CD1c-positive myeloid dendritic cell (primary cell): ENCODE results near the gene AK2.
"Not testable (repeated sequence)": the region's sequence is repeated elsewhere in the genome, so short reads cannot be mapped to it uniquely, and the experiment has no call there.

ENCODE experiments used
- DNase-seq: peaks from one replicate; pipeline ENCODE4 v3.0.0-alpha.2; 2016; ENCODE audit errors: extremely low spot score

The AK2 gene

GRCh38 chr1:33036526-33037503, at the start of gene AK2:
Gene AK2, minus strand, starts transcription at chr1:33036883. Its CDS starts 55 bp downstream, at chr1:33036828.
- peak; percentile 97 for DNase-seq

DNA sequence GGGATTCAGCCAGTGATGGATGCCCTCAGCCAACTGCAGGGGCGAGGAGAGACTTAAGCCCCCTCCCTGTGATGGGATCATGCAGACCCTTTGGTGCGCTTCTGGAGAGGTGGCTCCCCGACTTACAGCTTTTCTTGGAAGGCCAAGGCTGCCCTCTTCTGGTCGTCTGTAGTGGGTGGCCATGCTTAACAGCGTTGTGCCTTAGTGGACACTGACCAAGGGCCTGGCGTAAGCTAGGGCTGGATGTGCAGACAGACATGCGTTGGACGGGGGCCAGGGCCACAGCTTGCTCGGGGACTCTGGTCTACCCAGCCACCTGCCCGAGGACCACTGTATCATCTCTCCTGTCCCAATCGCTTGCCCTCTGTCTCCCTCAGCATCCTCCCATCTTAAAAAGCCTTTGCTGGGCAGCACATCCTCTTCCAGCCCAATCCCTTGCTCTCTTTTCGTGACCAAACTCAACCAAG, 49.7 kb upstream of the AK2 start:
- peak; percentile 72 for DNase-seq

DNA sequence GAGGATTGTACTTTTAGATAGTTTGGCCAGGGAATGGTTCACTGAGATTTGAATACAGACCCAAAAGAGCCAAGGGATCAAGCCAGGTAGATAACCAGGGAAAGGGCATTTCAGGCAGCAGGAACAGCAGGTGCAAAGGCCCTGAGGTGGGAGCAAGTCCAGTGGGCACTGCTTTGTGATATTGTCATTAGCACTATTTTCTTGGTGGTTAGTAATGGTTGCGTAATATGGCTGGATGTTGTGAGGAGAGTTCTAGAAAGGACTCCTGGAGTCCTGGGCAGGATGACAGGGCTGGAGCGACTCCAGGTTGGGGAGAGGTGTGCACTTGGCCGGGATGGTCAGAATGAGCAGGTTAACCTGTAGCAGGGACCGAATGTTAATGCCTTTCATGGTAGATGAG, 48.6 kb upstream of the AK2 start:
- DNase-seq: no peak

GRCh38 chr1:33082575-33083108, 46.0 kb upstream of the AK2 start:
- no peak for DNase-seq

DNA sequence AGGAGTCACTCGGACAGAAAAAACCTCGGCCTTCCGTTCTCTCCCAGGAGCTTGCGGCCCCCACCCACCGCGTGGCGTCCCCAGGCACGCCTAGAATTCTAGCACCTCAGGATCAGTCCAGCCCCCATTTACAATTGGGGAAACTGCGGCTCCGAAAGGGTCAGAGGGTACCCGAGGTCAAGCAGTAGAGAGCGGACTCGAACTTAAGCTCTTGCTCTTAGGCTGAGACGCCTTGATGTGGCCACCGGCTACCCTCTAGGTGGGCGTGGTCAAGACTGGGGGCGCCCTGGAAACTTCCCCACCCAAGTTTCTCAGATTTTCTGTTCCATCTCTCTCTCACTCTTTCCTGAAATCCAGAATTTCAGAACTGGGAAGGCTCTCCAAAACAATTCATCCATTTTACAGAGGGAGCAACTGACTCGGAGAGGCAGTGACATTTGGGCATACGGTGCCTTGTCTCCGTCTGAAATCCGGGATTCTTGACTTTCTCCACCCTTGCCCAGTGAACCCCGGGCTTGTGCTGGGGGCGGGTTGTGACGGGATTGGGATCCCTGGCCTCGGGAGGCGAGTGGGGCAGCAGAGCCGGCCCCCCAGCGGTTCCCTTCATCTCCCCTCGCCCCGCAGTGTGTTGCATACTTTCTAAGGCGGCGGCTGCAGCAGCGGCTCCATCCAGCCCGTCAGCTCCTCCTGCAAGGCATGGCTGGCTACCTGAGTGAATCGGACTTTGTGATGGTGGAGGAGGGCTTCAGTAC, 45.0 kb upstream of the AK2 start:
- no peak for DNase-seq

DNA sequence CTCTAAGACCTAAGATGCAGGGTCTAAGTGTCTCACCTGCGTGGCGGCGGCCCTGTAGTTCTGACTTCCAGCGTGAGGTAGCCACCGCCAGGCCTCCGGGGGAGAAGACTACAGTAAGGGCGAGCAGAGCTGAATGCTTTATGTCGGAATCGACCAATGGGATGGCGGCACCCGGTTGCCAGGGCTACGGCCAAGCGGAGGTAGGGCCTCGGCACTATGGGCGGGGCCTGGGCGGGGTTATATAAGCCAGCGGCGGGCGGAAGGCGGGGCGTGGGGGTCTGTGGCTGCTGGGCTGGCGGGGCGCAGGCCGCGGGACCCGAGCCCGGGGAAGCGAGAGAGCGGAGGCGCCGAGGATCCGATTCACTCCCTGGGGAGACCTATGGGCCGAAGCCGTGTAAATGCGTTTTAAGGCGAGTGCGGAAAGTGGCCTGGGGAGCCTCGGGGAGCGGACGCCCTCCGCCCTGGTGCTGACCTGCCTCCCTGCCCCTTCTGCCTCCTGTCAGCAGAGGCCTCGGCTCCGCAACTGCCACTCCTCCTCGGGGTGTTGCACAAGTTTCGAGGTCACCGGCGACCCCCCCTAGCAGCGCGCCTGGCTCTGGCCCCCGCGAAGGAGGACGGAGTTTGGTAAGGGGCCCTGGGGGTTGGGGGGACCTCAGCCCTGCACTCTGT, 44.3 kb upstream of the AK2 start, which contains the start of gene AZIN2:
Gene AZIN2, plus strand, starts transcription at position 269 of the 669 bp plus-strand sequence. CDS start 1,097 bp downstream, outside the sequence.
- peak; percentile 96 for DNase-seq

DNA sequence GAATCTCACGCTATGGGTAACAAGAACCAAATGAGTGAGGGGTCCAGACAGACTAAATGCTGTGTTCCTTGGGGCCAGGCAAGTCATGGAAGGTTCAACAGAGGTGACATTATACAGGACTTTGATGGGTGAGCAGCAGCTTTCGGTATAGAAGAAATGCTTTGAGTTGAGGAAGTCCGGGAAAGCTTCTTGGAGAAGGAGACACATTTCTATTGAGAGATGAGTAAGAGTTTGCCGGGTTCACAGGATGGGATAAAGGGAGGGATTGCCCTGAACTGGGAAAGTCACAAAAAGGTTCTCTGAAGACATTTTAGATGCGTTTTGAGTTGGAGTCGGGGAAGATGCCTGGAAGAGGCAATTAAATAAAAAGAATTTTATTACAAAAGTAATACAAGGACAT, 43.7 kb upstream of the AK2 start:
- DNase-seq: no peak

DNA sequence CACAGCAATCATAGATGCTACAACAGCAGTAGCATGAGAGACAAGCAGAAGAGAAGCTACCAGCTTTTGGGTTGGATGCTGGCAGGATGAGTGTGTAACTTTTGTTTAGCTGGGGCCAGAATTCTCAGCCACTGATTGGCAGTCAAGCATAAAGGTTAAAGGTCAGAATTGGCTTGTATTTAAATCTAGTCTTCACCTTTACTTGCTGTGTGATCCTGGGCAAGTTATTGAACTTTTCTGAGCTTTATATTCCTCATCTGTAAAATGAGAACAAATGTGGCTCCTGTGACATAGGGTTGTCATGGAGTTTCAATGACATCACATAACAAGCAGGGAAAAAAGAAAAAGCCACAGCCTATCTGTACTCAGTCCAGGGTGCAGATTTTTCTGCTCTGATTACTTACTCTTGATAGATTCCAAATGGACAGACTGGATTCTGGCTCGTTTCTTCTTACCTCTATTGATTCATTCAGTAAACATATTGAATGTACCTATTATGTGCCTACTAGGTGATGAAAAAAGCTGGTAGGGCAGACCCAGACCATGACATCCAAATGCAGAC, 41.4 kb upstream of the AK2 start:
- no peak for DNase-seq

DNA sequence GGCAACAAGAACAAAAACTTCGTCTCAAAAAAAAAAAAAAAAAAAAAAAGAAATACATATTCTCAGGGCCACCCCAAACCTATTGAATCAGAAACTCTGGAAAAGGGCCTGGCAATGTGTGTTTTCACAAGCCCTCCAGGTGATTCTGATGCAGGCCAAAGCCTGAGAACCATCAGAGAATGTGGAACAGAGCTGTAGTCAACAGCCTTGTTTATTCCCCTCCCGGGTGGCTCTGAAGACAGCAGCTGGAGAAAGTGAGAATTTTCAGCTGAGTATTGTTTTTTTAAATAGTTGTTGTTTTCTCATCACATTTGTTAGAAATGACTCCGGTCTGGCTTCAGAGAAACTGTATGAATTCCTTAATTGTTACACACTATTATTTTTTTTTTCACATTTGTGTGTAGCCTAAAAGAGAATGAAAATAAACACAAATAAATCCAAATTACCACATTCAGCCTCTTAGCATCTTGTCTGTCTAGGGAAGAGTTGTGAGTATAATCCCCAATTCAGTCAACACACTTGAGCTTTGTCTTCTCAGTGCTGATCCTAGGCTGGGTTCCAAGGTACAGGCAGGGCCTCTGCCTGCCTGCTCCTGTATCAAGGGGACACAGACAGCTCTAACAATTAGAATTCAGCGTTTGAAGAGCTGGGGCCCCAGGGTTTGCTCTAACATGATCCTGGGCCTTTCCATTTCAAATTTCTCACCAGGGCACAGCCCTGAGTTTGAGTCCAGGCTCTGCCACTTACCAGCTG, 37.7 kb upstream of the AK2 start:
- no peak for DNase-seq

DNA sequence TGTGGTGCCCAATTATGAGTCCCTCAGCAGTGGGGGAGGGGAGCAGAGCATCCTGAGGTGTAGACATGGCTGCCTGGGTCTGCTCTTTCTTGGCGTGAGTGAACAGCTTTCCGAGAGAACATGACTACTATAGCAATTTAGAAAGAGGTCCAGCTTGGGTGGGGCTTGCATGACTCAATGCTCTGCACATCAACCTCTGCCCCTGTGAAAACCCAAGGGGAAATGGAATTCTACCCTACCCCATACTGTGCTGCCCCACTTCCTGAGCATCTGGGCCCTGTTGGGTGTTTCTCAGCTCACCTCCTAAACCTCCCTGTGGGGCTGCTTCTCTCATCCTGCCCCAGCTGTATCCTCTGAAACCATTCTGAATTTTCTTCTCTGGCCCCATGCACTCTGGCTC, 36.0 kb upstream of the AK2 start:
- no peak for DNase-seq

- no peak for DNase-seq
Observed at GRCh38 chr1:33070628-33071027, 33.9 kb upstream of the AK2 start.

GRCh38 chr1:33068108-33068507, 31.4 kb upstream of the AK2 start:
- DNase-seq: not testable (repeated sequence)

DNA sequence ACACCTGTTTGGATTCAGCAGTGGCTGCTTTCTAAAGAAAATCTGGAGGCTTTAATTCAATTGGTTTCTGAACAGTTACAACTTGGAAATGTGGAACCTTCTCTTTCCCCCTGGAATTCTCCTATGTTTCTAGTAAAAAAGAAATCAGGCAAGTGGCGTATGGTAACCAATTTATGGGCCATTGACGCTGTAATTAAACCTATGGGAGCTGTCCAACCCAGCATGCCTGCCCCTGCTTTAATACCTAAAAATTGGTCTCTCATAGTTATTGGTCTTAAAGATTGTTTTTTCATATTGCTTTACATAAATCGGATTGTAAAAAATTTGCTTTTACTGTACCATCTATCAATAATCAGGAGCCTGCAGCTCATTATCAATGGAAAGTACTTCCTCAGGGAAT, 29.8 kb upstream of the AK2 start:
- DNase-seq: not testable (repeated sequence)

DNA sequence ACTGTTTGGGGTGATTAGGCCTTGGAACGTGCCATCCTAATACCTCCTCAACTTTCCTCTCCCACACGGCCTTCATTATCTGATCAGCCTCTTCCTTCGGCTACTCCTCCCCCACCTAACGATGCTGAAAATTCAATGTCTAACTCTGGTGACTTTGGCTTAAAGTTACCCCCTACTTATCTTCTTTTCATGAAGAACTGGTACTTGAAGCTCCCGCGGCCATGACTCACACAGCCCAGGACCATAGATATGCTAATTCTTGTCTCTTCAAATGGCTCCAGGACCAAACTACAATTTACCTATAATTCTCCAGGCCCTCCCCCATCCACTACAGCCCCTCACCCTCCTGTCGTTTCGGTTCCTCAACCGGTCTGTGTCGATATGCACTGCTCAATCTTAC, 28.6 kb upstream of the AK2 start:
- no peak for DNase-seq

DNA sequence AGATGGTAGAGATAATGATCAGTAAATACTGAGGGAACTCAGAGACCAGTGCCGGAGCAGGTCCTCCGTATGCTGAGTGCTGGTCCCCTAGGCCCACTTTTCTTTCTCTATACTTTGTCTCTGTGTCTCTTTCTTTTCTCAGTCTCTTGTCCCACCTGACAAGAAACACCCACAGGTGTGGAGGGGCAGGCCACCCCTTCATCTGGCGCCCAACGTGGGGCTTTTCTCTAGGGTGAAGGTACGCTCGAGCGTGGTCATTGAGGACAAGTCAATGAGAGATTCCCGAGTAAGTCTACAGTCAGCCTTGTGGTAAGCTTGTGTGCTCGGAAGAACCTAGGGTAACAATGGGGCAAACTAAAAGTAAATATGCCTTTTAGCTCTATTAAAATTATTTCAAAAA, 27.6 kb upstream of the AK2 start:
- DNase-seq: not testable (repeated sequence)

DNA sequence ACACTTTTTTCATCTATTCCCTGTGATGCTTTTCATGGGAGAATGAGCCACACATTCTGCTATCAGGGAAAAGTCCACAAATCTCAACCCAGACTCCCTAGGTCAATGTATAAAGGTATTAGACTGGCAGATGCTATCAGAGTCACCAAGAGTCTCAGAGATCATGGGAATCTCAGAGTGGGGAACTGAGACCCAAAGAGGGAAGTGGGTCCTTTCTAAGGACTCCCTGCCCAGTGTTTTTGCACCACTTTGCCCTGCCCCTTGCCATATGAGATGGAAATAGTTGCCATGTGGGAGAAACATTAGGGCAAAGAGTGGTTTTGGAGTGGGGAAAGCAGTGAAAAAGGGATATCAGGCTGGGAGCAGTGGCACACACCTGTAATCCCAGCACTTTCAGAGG, 25.2 kb upstream of the AK2 start:
- peak; percentile 83 for DNase-seq

DNA sequence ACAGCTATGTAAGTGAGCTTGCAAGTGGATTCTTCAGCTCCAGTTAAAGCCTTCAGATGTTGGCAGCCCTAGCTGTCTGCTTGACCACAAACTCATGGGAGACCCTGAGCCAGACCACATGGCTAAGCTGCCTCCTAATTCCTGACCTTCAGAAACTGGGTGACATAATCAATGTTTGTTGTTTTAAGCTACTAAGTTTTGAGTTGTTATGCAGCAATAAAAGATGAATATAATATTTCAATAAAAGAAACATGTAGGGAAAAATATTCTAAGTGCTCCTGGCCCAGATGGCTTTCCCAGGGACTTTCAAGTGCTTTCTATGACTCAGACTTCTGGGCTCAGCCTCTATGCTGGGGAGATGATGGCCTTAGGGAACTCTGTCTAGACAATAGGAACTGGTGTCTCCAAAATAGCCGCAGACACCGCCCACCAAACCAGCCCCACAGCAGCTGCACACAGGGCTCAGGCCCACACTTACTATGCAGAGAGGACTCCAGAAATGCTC, 23.9 kb upstream of the AK2 start:
- DNase-seq: peak; percentile 85

DNA sequence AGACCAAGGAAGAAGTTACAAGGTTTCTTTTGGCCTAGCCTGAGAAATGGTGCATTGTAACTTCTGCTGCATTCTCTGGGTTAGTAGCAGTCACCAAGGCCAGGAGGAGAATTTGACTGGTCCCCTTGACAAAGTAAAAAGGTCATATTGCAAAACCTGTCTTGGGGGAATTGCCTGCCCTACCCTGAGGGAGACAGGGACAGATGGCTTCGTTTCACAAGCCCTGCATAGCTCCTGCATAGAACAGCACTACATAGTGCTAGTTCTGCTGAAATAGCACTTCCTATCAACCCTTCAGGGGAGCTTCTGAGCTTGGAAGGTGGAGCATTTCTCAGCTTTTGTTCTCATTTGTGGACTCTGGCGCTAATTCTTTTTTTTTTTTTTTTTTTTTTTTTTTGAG, 20.4 kb upstream of the AK2 start:
- no peak for DNase-seq

GRCh38 chr1:33056426-33056825, 19.7 kb upstream of the AK2 start:
- DNase-seq: no peak

DNA sequence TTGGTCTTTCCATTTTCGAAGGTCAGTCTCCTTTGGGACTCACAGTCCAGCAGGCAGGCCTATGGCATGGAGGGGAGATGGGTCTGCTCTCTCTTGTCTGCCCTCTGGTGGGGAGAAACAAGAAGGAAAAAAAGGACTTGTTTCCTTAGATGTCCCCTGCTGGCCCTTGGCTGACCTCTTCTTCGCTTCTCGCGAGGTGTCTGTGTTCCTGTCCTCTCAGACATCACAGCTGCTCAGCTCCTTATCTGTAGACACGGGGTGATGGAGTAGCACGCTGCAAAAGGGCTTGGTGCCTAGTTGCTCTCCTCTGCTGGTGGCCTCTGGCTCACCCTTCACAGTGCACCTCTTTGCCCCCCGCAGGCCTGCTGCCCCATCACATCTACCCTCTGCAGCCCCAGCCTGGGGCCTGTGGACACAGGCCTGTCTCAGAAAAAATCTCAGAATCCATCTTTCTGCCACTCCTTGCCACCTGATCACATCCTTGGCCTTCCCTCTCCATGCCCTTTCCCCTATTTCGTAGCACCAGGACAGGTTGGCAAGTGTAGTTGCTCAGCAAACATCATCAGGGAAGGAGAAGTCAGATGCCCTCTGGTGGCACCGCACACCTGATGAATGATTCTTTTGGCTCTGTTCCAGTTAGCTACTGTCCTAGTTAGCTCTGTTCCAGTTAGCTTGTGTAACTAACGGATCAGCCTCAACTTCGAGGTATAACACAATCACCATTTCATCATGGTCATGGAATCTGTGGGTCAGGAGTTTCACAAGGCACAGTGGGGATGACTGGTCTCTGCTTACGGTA, 18.7 kb upstream of the AK2 start:
- DNase-seq: peak; percentile 78
